ENCODE results near the gene EIF2D. TPM values are rescaled to one million over a fixed set of nuclear protein-coding genes. Genes with fewer than 3 reads are reported as not detected.
"Not testable (repeated sequence)": the region's sequence is repeated elsewhere in the genome, so short reads cannot be mapped to it uniquely, and the experiment has no call there.

EIF2D gene
- total RNA-seq, 4 donors from 2014 or later: 38.4 to 55.8 (median 50.4) TPM

DNA sequence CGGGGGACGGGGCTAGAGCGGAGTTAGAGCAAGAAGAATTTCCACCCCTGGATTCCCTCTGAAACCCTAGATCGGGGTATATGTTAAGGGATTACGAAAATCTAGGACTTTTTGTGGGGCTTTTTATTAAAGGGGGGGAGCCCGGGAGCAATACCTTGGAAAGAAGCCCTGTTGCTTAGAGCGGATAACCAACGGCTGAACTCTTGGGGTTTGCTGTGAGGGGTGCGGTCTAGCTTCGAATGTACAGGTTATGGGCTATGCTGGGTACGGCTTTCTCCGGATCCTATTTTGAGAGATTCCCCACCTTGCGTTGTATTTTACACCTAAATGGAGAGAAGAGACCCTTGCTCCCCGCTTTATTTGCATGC is 23.7 kb upstream of the EIF2D start:
- ATAC-seq (ENCODE audit: low FRiP score) (peak; percentile 2), DNase-seq (ENCODE audit: low spot score) (no peak)
- TF ChIP-seq, protein P1, sequence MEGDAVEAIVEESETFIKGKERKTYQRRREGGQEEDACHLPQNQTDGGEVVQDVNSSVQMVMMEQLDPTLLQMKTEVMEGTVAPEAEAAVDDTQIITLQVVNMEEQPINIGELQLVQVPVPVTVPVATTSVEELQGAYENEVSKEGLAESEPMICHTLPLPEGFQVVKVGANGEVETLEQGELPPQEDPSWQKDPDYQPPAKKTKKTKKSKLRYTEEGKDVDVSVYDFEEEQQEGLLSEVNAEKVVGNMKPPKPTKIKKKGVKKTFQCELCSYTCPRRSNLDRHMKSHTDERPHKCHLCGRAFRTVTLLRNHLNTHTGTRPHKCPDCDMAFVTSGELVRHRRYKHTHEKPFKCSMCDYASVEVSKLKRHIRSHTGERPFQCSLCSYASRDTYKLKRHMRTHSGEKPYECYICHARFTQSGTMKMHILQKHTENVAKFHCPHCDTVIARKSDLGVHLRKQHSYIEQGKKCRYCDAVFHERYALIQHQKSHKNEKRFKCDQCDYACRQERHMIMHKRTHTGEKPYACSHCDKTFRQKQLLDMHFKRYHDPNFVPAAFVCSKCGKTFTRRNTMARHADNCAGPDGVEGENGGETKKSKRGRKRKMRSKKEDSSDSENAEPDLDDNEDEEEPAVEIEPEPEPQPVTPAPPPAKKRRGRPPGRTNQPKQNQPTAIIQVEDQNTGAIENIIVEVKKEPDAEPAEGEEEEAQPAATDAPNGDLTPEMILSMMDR (IDR thresholded peaks at IDR 0.05): no peak

DNA sequence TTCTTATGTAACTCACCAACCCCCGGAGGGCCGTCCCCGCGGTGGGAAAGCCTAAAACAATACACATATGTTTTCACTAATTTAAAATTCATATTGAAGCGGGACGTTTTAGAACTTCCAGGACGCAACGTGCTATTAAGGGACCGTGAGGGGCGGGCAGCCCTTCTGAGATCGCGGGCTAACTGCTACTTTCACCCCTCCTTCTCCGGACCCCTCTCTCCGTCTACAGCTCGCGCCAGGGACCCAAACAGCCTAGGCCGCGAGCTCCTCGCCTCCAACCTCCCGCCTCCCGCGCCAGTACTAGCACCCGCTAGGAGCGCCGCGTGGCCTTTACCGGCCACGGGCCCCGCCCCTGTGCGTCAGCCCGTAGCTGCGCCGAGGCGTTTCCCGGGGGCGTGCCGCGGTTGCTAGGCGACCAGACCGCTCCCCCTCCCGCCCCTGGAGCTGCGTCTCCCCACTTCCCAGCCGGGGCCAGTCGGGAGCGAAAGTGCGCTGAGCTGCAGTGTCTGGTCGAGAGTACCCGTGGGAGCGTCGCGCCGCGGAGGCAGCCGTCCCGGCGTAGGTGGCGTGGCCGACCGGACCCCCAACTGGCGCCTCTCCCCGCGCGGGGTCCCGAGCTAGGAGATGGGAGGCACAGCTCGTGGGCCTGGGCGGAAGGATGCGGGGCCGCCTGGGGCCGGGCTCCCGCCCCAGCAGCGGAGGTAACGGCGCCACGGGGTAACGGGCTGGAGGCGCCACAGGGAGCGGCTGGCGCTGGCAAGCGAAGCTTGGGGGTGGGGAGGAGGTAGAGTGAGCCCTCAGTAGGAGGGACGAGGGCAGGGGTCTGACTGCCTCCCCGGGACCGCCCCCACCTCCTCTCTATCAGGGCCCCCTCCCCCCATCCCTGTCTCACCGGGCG is 23.1 kb upstream of the EIF2D start, which contains the start of gene DYRK3:
Gene DYRK3 (plus strand): TSS at position 457 of the 898 bp plus-strand sequence. CDS start 168 bp downstream, at position 625.
- ATAC-seq (ENCODE audit: low FRiP score): peak; percentile 92
- TF ChIP-seq, protein P1 (IDR thresholded peaks at IDR 0.05): no peak
- DNase-seq (ENCODE audit: low spot score): peak; percentile 77

DNA sequence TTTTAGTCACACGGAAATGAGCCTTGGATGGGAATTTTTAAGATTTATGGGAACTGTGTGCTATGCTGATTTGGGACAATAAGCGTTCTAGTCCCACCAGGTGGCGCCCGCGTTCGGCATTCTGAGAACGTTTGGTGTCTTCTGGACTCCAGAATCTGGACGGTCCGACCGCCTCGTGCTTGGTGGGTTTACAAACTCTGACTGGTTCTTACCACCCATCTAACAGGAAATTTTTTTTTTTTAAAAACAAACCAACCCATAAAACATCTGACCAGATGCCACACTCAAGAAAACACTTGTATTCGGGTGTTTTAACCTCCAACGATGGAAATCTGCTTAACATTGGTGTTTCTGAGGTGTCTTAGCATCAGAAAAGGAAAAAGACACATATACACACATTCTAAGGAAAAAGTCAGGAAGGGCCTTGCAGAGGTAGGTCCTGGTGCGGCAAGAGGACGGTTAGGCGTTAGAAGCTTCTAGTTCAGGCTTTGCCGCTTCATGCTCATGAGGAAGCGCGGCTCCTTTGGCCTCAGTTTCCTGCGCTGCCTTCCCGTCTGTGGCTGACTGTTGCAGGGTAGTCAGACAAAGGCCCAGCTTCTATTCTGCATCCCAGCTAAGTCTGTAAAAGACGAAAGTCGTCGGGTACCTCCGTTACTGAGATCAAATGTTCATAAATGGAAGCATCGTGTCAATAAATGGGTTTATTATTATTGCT is 22.3 kb upstream of the EIF2D start:
- DNase-seq (ENCODE audit: low spot score): peak; percentile 97
- ATAC-seq (ENCODE audit: low FRiP score): peak; percentile 74
- TF ChIP-seq, protein P1 (IDR thresholded peaks at IDR 0.05): peak in 1 of 3 donors; percentile 73

DNA sequence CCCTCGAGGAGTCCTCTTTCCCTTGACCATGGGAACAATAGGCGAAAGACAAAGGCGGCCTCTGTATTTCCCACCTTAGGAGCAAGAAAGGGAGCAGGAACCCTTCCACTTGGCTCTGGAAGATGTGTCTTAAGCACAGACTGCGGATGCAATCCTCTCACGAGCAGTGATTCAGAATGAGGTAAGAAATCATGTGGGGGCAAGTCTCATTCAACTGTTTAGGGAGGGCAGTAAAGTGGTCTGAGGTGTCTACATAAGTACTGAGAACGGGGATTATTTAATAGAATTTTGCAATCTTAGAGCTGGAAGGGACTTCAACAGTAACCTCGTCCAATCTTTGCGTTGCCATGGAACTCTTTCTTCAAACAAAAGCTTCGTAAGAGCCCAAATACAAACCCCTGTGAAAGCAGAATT is 21.4 kb upstream of the EIF2D start:
- DNase-seq (ENCODE audit: low spot score): no peak
- TF ChIP-seq, protein P1 (IDR thresholded peaks at IDR 0.05): no peak
- ATAC-seq (ENCODE audit: low FRiP score): peak; percentile 74

DNA sequence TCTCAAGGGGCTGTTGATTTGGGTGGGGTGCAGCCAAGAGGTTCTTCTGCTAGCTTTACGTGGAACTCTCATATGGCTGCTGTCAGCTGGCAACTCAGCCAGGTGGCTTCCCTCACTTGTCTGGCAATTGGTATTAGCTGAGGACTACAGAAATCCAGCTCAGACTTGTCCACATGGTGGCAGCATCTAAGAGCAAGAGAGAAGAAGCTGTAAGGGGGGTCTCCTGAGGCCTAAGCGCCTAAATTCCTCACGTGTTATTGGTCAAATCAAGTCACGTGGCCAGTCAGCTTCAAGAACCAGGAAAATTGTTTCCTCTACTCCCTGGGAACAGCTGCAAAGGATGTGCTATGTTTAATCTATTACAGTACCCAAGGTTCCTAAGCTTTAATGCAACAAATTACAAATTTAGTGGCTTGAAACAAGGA is 18.8 kb upstream of the EIF2D start:
- TF ChIP-seq, protein P1 (IDR thresholded peaks at IDR 0.05): no peak
- ATAC-seq (ENCODE audit: low FRiP score): no peak

DNA sequence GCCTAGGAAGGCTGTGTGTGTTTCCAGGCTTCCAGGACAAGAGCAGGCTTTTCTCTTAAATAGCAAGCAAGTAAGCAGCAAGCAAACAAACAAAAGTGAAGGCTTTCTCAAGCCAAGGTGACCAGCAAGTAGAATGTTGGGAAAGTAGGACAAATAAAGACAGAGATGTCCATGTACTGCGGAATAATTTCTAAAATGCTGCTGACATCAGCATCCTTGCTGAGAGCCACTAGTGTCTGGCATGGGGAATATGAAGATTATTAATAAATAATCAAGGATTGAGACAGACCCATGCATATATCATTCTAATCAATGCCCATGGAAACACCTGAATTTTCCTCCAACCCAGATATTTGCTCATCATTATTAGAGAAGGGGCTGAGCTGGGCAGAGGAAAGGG is 16.7 kb upstream of the EIF2D start:
- no peak for DNase-seq (ENCODE audit: low spot score)
- TF ChIP-seq, protein P1 (IDR thresholded peaks at IDR 0.05): no peak
- no peak for ATAC-seq (ENCODE audit: low FRiP score)

More for the DNA sequence above, 18.8 kb upstream of the EIF2D start:
- no peak for DNase-seq (ENCODE audit: low spot score)

DNA sequence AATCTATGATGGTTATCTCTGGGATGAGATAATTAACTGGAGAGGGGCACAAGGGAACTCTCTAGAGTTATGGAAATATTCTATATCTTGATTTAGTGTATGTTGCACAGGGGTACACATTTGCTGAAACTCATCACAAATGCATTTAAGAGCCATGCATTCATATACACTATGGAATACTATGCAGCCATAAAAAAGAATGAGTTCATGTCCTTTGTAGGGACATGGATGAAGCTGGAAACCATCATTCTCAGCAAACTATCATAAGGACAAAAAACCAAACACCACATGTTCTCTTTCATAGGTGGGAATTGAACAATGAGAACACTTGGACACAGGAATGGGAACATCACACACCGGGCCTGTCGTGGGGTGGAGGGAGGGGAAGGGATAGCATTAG is 14.1 kb upstream of the EIF2D start:
- not testable (repeated sequence) for ATAC-seq (ENCODE audit: low FRiP score)

More for the DNA sequence above, 14.1 kb upstream of the EIF2D start:
- not testable (repeated sequence) for DNase-seq (ENCODE audit: low spot score)

Data from omental fat pad (tissue), 4 donors.